K562 (cell line): ENCODE results near the gene FARP2. TPM values are rescaled to one million over a fixed set of nuclear protein-coding genes. Genes with fewer than 3 reads are reported as not detected.

Experiments
- ATF1 ChIP-seq, 2 experiments: fragments of 450-650 bp in 1 of 2; IDR thresholded peaks; 2 replicates each; pipeline ENCODE4 v1.6.1; 2016; ENCODE audit warnings: missing compliant biosample characterization in 1 of 2, missing genetic modification characterization in 1 of 2
- CHD1 ChIP-seq: fragments of 200-600 bp; sonication (generic); IDR thresholded peaks from one replicate; pipeline ENCODE4 v1.6.1; 2012; ENCODE audit warnings: mild to moderate bottlenecking, moderate library complexity, low read length, inconsistent platforms
- CTBP1 ChIP-seq: fragments of 450-650 bp; IDR thresholded peaks from 2 replicates; pipeline ENCODE4 v1.6.1; 2016; ENCODE audit warnings: borderline replicate concordance
- DIDO1 ChIP-seq: fragments of 450-650 bp; IDR thresholded peaks from 2 replicates; pipeline ENCODE4 v1.6.1; 2016; ENCODE audit warnings: low read depth, missing biosample characterization, missing genetic modification characterization
- EP400 ChIP-seq: fragments of 450-650 bp; IDR thresholded peaks from 2 replicates; pipeline ENCODE4 v1.6.1; 2017; ENCODE audit warnings: antibody characterized with exemption, mild to moderate bottlenecking, moderate library complexity
- EWSR1 ChIP-seq: fragments of 450-650 bp; IDR thresholded peaks from 2 replicates; pipeline ENCODE4 v1.6.1; 2018; ENCODE audit warnings: borderline replicate concordance, mild to moderate bottlenecking, low read depth, moderate library complexity; ENCODE audit not compliant: partially characterized antibody
- EZH2 ChIP-seq: IDR thresholded peaks from 2 replicates; pipeline ENCODE4 v1.6.1; 2012; ENCODE audit warnings: low read depth, mild to moderate bottlenecking, inconsistent platforms, low read length, borderline replicate concordance
- HDAC3 ChIP-seq: fragments of 450-650 bp; IDR thresholded peaks from 2 replicates; pipeline ENCODE4 v1.6.1; 2018; ENCODE audit warnings: borderline replicate concordance, mild to moderate bottlenecking, moderate library complexity; ENCODE audit not compliant: partially characterized antibody
- KLF13 ChIP-seq: fragments of 450-650 bp; IDR thresholded peaks from 2 replicates; pipeline ENCODE4 v1.6.1; 2016; ENCODE audit warnings: missing genetic modification characterization, low read depth, mild to moderate bottlenecking, missing compliant biosample characterization, moderate library complexity, borderline replicate concordance
- MECOM ChIP-seq: fragments of 250-450 bp; sonication (Bioruptor Pico); IDR thresholded peaks from 2 replicates; pipeline ENCODE4 v1.8.0; 2022; ENCODE audit warnings: inconsistent platforms
- MYNN ChIP-seq, 2 experiments: sonication (generic); formaldehyde crosslinking in 1 of 2; IDR thresholded peaks; 2 replicates each; pipeline versions ENCODE4 v1.5.0 to v1.6.1; 2016 to 2020; ENCODE audit warnings: antibody characterized with exemption in 1 of 2, missing genetic modification reagents in 1 of 2
- PREB ChIP-seq: sonication (generic); formaldehyde crosslinking; IDR thresholded peaks from 2 replicates; pipeline ENCODE4 v1.8.1; 2023; ENCODE audit warnings: mild to moderate bottlenecking, missing genetic modification reagents
- RCOR1 ChIP-seq, 2 experiments: IDR thresholded peaks; 2 replicates each; pipeline ENCODE4 v1.6.1; 2012; ENCODE audit warnings: low read depth in 2 of 2, low read length in 2 of 2, borderline replicate concordance in 1 of 2, improper control_type of control experiment in 1 of 2
- RFX1 ChIP-seq: fragments of 450-650 bp; IDR thresholded peaks from 2 replicates; pipeline ENCODE4 v1.6.1; 2016; ENCODE audit warnings: mild to moderate bottlenecking, moderate library complexity
- ZNF3 ChIP-seq: fragments of 250-450 bp; sonication (Bioruptor Pico); IDR thresholded peaks from 2 replicates; pipeline ENCODE4 v1.5.0; 2021; ENCODE audit warnings: mild to moderate bottlenecking, moderate library complexity
- ZNF311 ChIP-seq: fragments of 250-450 bp; sonication (Bioruptor Pico); IDR thresholded peaks from 2 replicates; pipeline ENCODE4 v1.4.0; 2020; ENCODE audit warnings: mild to moderate bottlenecking, moderate library complexity
- ZNF408 ChIP-seq: fragments of 250-450 bp; sonication (Bioruptor Pico); IDR thresholded peaks from 2 replicates; pipeline ENCODE4 v1.4.0; 2020; ENCODE audit warnings: low read depth, mild to moderate bottlenecking, moderate library complexity
- ZNF551 ChIP-seq: fragments of 250-450 bp; sonication (Bioruptor Pico); IDR thresholded peaks from 2 replicates; pipeline ENCODE4 v1.5.0; 2021; ENCODE audit warnings: mild to moderate bottlenecking, moderate library complexity
- ZNF644 ChIP-seq: fragments of 200-800 bp; sonication (Bioruptor generic); IDR thresholded peaks from 2 replicates; pipeline ENCODE4 v1.6.1; 2016; ENCODE audit warnings: low read depth, missing genetic modification characterization, missing compliant biosample characterization
- polyA plus RNA-seq, 8 experiments: library from polyadenylated mRNA; depleted of rRNA in 4 of 8; stranded (reverse) in 5 of 8; unstranded in 3 of 8; fragments of >200 nt; fragmentation: Nextera tagmentation in 2 of 8; fragmentation: Illumina TruSeq in 1 of 8; extraction: Ambion mirVana in 2 of 8; extraction: Trizol in 1 of 8; gene quantifications; 2 replicates each; pipeline versions ENCODE4 v1.2.1 to v1.2.3, GENCODE V29; 2011 to 2014; ENCODE audit warnings: inconsistent platforms in 1 of 8, missing spikeins in 1 of 8
- total RNA-seq, 7 experiments: library from RNA; depleted of rRNA in 6 of 7; stranded (reverse); fragments of >200 nt in 6 of 7; fragmentation: Illumina TruSeq in 2 of 7; extraction: Trizol in 2 of 7; gene quantifications; 2 replicates each; pipeline versions ENCODE4 v1.2.1 to v1.2.3, GENCODE V29; 2011 to 2021; ENCODE audit warnings: low replicate concordance in 1 of 7
- TF ChIP-seq, protein P1 (sequence below): sonication (generic); formaldehyde crosslinking; IDR thresholded peaks from 2 replicates; pipeline ENCODE4 v1.8.0; 2022; ENCODE audit warnings: mild to moderate bottlenecking, missing genetic modification reagents
- TF ChIP-seq, protein P2 (sequence below): fragments of 250-450 bp; sonication (Bioruptor Pico); IDR thresholded peaks from 2 replicates; pipeline ENCODE4 v1.8.0; 2021; ENCODE audit warnings: borderline replicate concordance, mild to moderate bottlenecking, moderate library complexity; ENCODE audit not compliant: poor library complexity, severe bottlenecking

The FARP2 gene
- total and polyA plus RNA-seq, 9 of the 15 experiments (the other 6 are each of a cell fraction or from before 2014, with no cell fraction given): 4.1 to 38.1 (median 21.1) TPM

DNA sequence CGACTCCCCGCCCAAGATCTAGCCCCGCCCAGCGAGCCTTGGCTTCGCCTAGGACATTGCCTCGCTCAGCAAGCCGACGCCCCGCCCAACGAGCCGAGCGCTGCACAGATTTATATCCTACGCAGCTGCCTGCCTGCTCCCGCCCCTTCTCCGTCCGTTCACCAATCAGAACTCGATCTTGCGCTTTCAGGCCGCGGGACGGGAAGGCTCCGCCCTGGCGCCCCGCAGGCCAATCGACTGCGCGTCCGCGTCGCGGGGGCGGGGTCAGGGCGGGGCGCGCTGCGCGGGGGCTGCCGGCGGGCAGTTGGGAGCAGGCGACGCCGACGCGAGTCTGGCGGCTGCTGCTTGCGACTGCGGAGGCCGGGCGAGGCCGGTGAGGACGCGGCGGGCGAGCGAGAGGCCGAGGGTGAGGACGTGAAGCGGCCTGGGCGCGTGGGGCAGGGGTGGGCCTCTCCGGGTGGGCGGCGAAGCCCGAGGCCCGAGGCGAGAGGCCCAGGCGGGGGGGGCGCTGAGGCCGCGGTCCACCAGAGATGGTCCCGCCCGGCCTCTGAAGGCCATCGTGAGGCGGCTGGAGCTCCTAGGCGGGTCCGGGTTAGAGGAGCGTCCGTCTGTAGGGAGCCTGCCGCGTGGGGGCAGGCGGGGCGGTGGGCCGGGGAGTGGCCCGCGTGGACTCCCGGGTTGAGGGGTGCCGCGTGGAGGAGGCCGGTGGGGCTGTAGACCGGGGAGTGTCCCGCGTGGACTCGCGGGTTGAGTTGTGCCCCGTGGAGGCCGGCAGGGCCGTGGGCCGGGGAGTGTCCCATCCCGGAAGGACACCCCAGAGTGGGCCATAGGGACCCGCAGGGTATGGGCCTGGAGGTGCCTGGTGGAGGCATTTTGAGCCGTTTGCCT is at the start of gene FARP2 (continued):
- TF ChIP-seq, protein P1, sequence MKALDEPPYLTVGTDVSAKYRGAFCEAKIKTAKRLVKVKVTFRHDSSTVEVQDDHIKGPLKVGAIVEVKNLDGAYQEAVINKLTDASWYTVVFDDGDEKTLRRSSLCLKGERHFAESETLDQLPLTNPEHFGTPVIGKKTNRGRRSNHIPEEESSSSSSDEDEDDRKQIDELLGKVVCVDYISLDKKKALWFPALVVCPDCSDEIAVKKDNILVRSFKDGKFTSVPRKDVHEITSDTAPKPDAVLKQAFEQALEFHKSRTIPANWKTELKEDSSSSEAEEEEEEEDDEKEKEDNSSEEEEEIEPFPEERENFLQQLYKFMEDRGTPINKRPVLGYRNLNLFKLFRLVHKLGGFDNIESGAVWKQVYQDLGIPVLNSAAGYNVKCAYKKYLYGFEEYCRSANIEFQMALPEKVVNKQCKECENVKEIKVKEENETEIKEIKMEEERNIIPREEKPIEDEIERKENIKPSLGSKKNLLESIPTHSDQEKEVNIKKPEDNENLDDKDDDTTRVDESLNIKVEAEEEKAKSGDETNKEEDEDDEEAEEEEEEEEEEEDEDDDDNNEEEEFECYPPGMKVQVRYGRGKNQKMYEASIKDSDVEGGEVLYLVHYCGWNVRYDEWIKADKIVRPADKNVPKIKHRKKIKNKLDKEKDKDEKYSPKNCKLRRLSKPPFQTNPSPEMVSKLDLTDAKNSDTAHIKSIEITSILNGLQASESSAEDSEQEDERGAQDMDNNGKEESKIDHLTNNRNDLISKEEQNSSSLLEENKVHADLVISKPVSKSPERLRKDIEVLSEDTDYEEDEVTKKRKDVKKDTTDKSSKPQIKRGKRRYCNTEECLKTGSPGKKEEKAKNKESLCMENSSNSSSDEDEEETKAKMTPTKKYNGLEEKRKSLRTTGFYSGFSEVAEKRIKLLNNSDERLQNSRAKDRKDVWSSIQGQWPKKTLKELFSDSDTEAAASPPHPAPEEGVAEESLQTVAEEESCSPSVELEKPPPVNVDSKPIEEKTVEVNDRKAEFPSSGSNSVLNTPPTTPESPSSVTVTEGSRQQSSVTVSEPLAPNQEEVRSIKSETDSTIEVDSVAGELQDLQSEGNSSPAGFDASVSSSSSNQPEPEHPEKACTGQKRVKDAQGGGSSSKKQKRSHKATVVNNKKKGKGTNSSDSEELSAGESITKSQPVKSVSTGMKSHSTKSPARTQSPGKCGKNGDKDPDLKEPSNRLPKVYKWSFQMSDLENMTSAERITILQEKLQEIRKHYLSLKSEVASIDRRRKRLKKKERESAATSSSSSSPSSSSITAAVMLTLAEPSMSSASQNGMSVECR (CRISPR knock-in tag): no peak
- TF ChIP-seq RCOR1 (IDR thresholded peaks at IDR 0.05; ENCODE audit: borderline replicate concordance in 1 of 2, low read depth in 2 of 2, low read length in 2 of 2) (peak; percentile 73 to 99), MECOM (no peak), HDAC3 (no peak), ZNF3 (CRISPR knock-in tag) (no peak), ZNF644 (tag) (no peak), EP400 (peak; percentile 28; the same call in 1 of the 2 replicates), DIDO1 (tag) (no peak), ZNF408 (CRISPR knock-in tag) (no peak), EZH2 (no peak), PREB (CRISPR knock-in tag) (no peak), ATF1 (CRISPR knock-in tag; IDR thresholded peaks at IDR 0.05) (no peak), ATF1 (tag; IDR thresholded peaks at IDR 0.05) (peak; percentile 25; the same call in 1 of the 2 replicates), KLF13 (tag) (no peak), CHD1 (no peak), ZNF311 (CRISPR knock-in tag) (no peak), ZNF551 (CRISPR knock-in tag) (no peak), MYNN (IDR thresholded peaks at IDR 0.05) (no peak), MYNN (CRISPR knock-in tag; IDR thresholded peaks at IDR 0.05) (no peak), CTBP1 (peak; percentile 96), RFX1 (no peak), EWSR1 (no peak)
- TF ChIP-seq, protein P2, sequence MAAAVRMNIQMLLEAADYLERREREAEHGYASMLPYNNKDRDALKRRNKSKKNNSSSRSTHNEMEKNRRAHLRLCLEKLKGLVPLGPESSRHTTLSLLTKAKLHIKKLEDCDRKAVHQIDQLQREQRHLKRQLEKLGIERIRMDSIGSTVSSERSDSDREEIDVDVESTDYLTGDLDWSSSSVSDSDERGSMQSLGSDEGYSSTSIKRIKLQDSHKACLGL (CRISPR knock-in tag): no peak
